T follicular helper cell (primary cell): ENCODE data around the gene POMGNT1.

ENCODE experiments used
- DNase-seq: peaks from one replicate; pipeline ENCODE4 v3.0.0-alpha.2; 2020; ENCODE audit warnings: low read depth

The POMGNT1 gene

DNA sequence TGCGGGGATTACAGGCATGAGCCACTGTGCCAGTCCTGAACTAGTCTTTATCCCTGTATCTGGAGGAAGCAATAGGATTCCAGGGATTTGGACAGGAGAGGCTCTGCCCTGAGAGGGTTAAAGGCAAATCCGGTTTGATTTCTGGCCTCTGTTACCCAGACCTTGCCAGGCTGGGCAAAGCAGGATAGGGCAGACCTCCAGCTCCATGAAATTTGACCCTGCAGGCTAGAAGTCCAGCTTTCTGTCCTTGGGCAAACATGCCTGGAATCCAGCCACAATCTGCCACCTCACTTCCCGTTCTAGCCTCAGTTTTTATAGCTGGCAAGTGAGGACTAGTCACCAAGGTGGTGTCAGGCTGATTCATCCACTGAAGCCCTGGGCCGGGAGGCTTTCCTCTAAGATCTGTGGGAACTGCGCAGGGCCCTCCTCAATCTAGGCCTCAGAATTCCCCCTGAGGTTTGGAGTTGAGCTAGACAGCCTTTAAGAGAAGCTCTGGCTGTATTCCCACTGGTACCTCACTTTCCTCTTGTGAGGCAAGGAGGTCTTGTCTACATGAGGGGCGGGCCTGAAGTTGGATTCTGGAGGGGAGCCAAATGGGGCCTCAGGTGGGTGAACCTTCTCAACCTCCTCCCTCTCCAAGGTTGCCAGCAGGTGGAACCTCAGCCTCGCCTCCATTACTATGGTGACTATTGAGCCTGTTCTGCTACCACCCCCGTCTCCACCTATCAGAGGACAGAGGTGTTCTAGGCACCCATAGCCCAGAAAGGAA is 15.0 kb downstream of the POMGNT1 start:
- no peak for DNase-seq

DNA sequence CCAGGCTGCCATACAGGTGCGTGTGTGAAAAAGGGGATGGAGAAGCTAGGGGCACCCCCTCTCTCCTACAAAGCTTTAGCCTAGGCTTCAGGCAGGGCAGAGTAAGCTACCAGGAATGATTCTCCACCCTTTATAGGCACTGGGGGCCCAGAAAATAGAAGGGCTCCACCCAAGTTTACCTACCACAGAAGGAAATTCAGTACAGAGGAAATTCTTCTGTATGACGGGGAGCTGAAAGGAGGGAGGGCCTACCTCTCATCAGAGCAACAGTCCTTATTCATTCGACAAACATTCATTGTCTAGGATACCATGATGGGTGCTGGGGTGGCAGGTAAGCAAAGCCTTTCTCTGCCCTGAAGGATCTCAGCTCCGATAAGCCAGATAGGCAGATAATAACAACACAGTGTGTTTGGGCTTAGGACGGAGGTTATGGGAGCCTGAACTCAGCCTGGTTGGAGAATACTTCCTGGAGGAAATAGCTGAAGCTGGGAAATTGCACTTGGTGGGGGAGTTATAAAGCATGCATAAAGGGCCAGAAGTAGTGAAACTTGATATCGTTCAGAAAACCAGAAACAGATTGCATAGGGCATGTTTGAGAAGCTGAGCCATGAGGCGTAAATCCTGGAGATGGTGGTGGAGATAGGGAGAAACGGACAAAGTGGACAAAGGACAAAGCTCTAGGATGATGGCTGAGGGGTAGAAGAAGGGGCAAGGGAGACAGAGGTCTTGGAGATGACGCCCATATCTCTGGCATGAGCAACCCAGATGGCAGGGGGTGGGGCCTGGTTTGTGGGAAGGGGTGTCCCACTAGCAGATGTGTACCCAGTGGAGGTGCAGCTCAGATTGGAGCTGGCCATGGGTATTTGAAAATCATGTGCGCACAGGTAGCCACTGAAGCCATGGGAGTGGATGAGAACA is 16.6 kb downstream of the POMGNT1 start:
- no peak for DNase-seq

DNA sequence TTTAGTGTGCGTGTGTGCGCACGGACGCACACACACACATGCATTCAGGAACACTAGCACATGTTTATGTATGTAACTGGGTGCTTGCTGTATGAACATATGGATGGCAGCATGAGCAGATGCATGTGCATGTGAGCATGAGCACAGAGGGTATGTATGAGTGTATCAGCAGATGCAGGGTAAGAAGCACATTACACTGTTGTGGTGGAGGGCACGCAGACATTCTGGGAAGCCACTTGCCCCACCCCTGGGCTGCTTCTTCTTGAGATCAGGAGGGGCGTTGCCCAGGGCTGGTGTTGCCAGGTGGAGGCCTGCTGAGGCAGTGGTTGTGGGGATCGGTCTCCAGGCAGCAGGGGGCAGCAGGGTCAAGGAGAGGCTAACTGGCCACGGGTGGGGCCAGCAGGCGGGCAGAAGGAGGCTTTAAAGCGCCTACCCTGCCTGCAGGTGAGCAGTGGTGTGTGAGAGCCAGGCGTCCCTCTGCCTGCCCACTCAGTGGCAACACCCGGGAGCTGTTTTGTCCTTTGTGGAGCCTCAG is 18.1 kb downstream of the POMGNT1 start:
- no peak for DNase-seq

DNA sequence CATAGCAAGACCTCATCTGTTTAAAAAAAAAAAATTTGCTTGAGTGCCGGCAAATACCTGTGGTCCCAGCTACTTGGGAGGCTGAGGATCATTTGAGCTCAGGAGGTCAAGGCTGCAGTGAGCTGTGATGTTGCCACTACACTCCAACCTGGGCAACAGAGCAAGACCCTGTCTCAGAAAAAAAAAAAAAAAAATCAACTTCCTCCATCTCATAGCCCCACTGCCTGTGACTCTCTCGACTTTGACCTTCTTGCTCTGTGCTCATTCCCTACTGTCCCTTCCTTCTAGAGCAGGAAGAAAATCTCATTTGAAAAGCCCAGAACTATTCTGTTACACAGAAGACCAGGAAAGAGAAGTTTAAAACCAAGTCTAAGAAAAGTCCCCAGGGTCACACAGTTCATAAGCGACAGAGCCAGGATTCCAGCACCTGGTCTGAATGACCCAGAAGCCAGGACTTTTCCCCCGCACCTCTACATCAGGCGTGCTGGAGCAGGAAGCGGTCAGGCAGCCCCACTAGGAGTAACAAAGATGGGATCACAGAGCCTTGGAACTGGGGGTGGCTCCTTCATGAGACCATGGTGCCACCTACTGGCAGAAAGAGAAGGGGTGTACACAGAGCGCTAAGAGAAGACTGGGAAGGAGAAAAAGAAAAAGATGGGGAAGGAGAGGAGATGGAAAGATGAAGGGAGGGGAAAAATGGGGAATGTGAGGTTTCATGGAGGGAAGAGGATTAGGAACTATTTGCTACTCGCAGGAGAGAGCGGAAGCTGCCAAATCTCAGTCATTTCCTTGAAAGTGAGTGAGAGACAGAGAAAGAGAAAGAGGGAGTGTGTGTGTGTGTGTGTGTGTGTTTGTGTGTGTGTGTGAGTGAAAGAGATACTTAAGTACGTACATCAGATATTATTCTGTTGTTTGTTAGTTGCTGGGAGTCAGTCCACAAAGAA is 18.8 kb downstream of the POMGNT1 start:
- peak; percentile 56 for DNase-seq

DNA sequence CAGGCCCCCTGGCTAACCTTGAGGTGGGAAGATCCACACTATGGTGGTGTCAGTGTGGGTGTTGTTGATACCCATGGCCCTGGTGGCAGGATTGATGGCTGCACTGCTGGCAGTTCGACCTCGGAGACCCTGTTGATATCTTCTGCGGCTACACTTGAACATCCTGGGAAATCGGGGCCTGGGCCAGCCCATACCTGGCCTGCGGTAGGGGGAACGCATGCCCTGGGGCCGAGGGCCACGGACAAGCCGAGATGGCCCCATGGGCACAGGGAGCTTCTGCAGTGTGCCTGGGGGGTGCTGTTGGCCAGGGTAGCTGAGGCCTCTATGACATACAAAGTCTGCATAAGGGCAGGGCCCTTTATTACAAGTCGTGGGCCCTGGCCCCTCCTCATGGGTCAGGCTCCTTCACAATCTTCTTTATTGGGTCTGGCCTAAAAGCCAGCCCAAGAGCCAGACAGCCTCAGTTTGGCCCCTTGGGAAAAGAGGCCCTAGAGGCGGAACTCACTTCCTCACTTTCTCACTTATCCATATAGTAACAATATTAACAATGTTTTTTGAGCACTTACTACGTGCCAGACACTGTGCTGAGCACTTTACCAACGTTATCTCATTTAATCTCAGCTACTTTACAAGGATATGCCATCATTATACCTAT is 21.9 kb downstream of the POMGNT1 start, which contains the start of gene P3R3URF:
Gene P3R3URF, minus strand, starts transcription at position 278 of the 655 bp plus-strand sequence. Its CDS starts 17 bp downstream, at position 261.
- no peak for DNase-seq

DNA sequence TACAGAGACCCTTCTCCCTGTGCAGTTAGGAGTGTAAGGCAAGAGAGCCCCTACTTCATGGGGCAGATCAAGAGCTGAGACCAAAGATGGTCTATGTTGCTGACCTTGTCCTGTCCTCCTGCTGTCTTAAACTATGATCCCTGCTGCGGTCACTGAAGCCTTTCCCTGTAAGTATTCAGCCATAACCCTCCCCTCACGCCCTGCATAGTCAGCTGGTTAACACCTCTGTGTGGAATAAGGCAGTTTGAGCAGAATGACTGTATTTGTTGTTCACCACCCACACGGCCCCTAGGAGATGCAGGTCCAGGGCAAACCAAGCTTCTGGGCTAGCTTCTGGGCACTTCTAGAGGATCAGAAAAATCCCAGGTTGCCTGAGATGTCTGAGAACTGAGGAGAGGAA is 23.0 kb downstream of the POMGNT1 start:
- no peak for DNase-seq

DNA sequence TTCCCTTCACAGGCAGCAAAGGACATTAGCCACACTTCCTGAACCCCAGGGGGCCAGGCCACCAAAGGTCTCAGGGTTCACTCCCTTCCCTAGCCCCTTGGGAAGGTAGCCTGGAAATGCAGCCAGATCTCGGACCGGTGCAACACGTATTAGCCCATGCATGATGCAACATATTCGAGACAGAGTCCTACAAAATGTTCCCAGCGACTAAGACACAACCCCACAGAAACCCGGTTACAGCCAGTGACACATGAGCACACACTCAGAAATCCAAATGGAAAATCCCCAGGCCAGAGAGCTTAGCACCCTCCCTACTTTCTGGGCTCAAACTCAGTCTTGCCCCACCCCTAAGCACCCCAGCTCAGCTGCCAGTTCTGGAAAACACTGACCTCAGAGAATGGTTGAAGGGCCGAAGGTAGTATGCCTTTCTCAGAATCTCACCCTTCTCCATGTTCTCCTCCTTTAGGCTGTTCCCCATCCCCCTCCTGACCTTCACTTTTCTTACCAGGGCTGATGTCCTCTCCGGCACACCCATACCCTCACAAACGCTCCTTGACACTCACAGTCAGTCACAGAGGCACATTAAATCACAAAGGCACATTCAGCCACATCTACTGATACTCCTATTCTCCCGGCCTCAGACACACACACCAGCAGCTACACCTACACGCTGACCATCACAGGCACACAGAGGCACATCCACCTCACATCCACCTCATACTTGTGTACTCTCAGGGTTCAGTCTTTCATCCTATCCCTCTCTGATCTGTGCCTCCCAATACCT is 23.6 kb downstream of the POMGNT1 start, which contains the start of gene TSPAN1:
Gene TSPAN1, plus strand, starts transcription at position 640 of the 784 bp plus-strand sequence. CDS start 6,021 bp downstream, outside the sequence.
- DNase-seq, result no peak

DNA sequence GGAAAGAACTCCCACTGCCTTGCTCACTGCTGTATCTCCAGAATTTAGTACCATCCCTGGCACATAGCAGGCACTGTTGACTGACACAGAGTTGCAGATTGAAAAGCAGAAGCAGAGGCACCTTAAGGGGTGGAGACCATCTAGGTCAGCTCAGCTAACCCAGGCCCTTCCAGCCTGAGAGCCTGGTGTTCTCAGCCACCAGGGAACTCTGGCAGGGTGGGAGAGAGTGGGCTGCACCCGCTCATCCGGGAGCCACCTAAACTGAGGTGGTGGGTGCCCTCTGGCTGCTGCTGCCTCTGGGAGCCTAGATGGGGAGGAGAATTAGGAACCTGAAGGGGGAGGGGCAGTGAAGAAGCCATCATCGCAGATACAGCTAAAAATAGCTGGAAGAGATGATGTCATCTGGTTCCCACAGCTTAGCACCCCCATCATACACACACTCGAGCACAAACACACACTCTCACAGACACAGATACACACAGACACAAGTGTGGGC is 24.8 kb downstream of the POMGNT1 start:
- DNase-seq, result no peak

DNA sequence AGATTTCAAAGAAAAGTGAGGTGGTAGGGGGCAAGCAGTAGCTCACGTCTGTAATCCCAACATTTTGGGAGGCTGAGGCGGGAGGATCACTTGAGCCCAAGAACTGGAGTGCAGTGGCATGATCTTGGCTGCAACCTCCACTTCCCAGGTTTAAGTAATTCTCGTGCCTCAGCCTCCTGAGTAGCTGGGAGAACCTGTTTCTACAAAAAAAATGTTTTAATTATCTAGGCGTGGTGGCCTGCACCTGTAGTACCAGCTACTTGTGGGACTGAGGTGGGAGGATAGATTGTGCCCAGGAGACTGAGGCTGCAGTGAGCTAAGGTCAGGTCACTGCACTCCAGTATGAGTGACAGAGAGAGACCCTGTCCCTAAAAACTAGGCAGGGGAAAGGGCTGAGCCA is 25.9 kb downstream of the POMGNT1 start:
- DNase-seq, result no peak

DNA sequence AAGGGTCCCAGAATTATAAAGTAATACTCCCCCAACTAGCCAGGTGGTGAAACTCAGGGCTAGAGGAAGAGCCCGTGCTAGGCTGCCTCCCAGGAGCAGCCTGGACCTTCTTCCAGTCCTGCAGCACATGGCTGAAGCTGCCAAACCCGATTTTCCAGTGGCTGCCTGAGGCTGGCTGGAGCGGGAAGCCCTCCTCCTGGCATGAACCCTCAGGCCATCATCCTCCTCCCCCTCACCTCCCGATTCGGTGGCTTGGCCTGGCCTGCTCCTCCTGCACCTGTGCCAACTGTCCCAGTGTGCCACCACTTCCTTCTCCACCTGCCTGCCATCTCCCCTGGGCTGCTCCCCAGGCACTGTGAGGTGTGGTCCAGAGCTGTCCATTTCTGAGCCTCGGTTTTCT is 26.4 kb downstream of the POMGNT1 start:
- no peak for DNase-seq

DNA sequence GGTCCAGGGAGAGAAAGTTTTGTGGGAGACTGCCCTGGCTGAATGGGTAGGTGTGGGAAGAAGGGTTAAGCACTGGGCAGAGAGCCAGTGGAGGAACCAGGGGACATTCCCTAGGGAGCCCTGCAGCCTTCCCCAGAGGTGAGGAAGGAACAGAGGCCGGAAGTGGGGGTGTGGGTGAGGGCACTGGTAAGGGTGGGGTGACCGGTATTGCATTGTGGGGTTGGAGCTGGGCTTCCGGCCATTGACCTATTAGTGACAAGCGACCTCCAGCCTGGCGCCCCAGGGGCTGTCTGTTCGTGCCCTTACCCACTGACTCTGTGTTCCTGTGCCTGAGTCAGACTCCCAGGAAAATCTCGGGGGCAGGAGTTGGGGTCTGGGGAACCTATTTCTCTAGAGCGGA is 26.9 kb downstream of the POMGNT1 start:
- DNase-seq, result no peak

DNA sequence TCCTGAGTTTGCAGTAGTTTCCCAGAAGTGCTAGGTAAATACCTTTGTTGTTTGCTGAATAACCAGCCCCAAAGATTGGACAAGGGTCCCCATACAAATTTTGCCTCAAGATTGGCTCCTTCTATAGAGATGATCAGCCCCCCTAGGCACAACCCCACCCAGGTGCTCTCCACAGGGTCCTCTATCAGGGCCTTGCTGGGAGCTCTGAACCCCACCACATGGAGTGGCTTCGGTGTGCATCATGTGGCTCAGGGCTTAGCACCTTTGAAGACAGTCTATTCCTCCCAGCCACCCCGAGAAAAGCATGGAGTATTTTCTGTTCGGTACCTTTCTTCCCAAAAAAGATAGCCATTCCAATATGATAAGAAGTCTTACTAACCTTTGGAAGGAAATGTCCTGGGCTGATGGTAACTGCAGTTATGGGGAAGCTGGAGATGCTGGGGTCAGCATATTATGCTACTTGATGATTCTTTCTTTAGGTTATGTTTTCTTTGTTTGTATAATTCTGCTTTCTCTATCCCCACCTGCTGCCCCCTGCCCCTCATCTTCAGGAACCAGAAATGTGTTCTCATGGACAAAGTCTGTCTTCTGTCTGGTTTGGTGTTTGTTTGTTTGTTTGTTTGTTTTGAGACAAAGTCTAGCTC is 28.3 kb downstream of the POMGNT1 start:
- no peak for DNase-seq

DNA sequence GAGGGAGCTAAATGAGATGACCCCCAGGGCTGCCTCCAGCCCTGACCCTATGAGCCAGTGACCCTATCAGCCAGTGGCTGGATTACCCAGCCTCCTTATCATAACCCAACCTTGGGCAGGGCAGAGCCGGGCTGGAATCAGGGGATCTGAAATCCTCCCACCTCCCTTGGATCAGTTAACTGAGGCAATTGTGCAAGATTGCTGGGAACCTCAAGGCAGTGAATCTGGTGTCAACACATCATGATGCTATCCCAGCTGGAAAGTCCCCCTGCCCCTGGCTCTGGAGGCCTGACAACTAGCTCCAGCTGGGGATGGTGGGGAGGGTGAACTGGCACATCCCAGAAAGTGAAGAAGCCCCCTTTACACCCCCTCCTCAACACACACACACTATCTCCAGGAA is 29.8 kb downstream of the POMGNT1 start:
- no peak for DNase-seq

DNA sequence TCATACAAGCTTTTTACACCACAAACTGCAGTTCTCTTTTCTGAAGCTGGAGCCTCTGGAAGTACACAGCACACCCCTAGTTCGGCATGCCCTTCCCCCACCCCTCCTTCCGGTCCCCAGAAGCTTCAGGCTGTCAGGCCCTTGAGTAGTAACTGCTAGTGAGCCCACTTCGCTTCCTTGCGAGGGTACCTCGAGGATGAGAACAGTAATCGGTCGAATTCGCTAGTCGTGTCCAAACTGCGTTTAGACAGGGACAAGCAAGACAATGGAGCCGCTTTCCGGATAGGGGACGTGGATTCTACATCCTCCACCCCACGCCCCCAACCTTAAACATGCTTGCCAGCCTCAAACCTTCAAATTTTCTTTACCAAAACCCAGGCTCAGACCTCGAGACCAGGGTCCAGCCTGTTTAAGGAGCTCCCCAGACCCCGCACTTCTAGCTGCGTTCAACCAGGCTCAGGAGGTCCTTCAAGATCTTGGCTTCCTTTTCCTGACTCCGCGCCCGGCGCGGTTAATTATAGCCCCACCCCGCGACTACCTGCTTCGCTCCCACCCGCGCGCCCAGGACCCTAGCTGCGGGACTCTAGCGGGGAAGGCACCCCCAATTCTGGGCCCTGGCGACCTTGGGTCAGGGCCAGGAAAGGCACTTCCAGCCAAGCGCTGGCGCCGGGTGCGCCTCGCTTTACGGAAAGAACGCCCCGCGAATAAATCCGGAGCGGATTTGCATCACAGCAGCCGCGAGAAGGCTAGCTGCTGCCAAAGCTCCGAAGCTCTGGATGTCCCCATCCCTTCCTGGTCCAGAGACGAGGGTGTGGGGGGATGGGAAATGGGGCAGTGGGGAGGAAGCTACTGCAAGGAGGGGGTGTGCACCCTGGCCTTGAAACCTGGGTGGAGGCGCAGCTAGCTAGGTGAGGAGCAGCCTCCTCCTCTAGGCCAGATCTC is 31.4 kb downstream of the POMGNT1 start:
- DNase-seq, result no peak

DNA sequence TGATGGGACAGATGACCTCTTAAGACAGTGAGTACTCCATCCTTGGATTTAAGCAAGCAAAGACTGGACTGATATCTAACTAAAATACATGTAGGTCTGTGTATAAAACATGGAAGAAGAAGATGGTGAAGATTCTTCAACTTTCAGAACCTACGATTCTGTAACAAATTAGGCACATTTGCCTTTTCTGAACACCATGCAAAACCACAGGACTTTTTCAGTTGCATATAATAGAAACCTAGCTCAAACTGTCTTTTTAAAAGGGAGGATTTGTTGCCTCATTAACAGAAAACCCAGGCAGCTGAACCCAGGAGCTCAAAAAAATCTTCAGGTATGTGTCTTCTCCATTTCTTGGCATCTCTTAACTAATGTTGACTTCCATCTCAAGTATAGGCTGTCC is 38.0 kb downstream of the POMGNT1 start:
- no peak for DNase-seq

DNA sequence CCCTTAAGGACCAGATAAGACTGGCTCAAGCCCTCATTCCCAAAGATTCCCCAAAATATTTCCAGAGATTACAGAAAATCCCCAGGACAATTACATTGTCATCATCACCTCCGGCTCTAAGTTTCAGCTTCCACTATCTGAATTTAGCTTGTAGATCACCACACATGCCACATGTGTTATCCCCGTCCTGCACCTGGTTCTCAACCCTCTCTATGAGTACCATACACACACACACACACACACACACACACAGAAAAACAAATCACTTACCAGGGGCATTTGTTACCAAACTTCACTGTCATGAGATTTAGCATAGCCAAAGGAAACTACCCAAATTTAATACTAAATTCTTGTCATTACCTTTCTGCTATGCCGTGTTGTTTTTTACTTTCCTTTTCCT is 38.7 kb downstream of the POMGNT1 start:
- DNase-seq, result no peak

DNA sequence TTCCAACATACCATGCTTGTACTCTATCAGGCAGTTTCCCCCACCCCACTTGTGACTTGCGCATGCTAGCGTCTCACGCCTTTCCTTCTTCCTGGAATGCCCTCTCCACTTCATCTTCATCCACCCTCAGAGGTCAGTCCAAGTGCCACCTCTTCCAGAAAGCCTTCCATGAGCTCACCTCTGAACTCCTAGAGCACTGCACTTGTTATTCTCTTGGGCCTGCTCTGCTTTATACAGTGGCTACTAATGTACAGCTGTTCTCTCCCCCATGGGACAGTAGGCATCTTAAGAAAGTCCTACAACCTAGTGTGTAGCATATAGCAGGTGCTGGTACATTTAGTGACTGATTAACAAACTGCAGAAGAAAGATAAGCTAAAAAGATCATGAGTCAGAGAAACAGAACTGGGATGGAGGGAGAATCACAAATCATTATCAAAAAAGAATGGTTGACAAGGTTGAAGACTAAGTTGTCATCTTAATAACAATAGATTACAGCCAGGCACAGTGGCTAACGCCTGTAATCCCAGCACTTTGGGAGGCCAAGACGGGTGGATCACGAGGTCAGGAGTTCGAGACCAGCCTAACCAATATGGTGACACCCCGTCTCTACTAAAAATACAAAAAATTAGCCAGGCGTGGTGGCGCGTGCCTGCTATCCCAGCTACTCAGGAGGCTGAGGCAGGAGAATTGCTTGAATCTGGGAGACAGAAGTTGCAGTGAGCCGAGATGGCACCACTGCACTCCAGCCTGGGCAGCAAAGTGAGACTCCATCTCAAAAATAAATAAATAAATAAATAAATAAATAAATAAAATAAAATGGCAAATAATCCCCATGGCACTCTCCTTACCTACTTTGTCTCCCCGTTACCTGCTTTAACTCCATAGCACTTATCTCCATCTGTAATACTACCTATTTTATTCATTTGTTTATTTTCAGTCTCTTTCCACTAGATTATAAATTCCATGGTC is 39.6 kb downstream of the POMGNT1 start:
- DNase-seq, result no peak
